ENCODE measurements around the gene ITGA8. TPM values are rescaled to one million over a fixed set of nuclear protein-coding genes. Genes with fewer than 3 reads are reported as not detected.

ITGA8 gene
- total RNA-seq, 2 experiments from 2014 or later, result not detected

- DNase-seq (no peak), ATAC-seq (ENCODE audit: low read depth) (no peak)
- no peaks in the 10 kb centered on the region for H3K9me3 Mint-ChIP-seq
- POLR2A ChIA-PET, result no interaction called here
- no peaks in the 10 kb centered on the region for H3K4me1 Mint-ChIP-seq
- peaks cover 1% of the 10 kb centered on the region for H3K27me3 Mint-ChIP-seq
- no peak overlapping the region for H3K4me3 Mint-ChIP-seq
- no peaks in the 10 kb centered on the region for H3K36me3 Mint-ChIP-seq
- H3K27ac Mint-ChIP-seq, result no peak overlapping the region
Measured at GRCh38 chr10:15695852-15696251, 23.9 kb downstream of the ITGA8 start.

DNA sequence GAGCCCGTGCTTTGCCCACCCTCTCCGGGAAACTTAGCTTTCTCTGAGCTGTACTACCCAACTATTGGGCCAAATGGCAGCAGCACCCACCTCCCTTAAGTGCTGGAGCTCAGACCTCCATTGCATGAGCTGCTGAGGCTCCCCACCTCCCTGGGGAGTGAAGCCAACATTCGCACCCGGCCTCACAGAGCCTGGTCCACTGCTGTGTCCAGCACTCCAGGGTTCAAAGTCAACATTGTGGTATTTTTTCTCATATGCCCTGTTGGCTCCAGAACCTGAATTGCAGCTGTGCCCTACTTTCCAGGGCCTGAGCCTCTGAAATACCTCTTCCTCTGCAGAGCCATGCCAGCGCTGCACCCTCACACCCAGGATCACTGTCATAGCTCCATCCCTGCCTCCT lies 29.7 kb downstream of the ITGA8 start:
- Mint-ChIP-seq H3K4me3 (no peak overlapping the region), H3K9me3 (no peaks in the 10 kb centered on the region), H3K27me3 (peaks cover 9% of the 10 kb centered on the region), H3K36me3 (no peaks in the 10 kb centered on the region), H3K27ac (no peak overlapping the region), H3K4me1 (no peaks in the 10 kb centered on the region)
- no peak for ATAC-seq (ENCODE audit: low read depth)
- no peak for DNase-seq
- POLR2A ChIA-PET, result no interaction called here

- Mint-ChIP-seq H3K9me3 (no peaks in the 10 kb centered on the region), H3K36me3 (no peaks in the 10 kb centered on the region), H3K4me1 (no peaks in the 10 kb centered on the region), H3K27ac (no peak overlapping the region), H3K4me3 (no peak overlapping the region), H3K27me3 (peaks cover 15% of the 10 kb centered on the region)
- no peak for DNase-seq
- POLR2A ChIA-PET, result no interaction called here
- ATAC-seq (ENCODE audit: low read depth), result no peak
Measured at GRCh38 chr10:15684768-15685167, 35.0 kb downstream of the ITGA8 start.

GRCh38 chr10:15681076-15681475 lies 38.6 kb downstream of the ITGA8 start:
- ATAC-seq (ENCODE audit: low read depth), result no peak
- DNase-seq, result no peak
- H3K4me1 Mint-ChIP-seq, result no peaks in the 10 kb centered on the region
- H3K27ac Mint-ChIP-seq, result no peak overlapping the region
- POLR2A ChIA-PET, result no interaction called here
- peaks cover 11% of the 10 kb centered on the region for H3K27me3 Mint-ChIP-seq
- H3K4me3 Mint-ChIP-seq, result no peak overlapping the region
- no peaks in the 10 kb centered on the region for H3K9me3 Mint-ChIP-seq
- H3K36me3 Mint-ChIP-seq, result no peaks in the 10 kb centered on the region

- H3K9me3 Mint-ChIP-seq, result no peaks in the 10 kb centered on the region
- H3K27me3 Mint-ChIP-seq, result peaks cover 4% of the 10 kb centered on the region
- H3K27ac Mint-ChIP-seq, result no peak overlapping the region
- POLR2A ChIA-PET, result no interaction called here
- DNase-seq, result no peak
- no peaks in the 10 kb centered on the region for H3K36me3 Mint-ChIP-seq
- H3K4me3 Mint-ChIP-seq, result no peak overlapping the region
- no peak for ATAC-seq (ENCODE audit: low read depth)
- H3K4me1 Mint-ChIP-seq, result no peaks in the 10 kb centered on the region
Measured at GRCh38 chr10:15678851-15679250, 40.9 kb downstream of the ITGA8 start.

GRCh38 chr10:15672469-15672868 lies 47.3 kb downstream of the ITGA8 start:
- POLR2A ChIA-PET, result no interaction called here
- H3K4me1 Mint-ChIP-seq, result no peaks in the 10 kb centered on the region
- H3K36me3 Mint-ChIP-seq, result no peaks in the 10 kb centered on the region
- H3K27ac Mint-ChIP-seq, result no peak overlapping the region
- no peak for ATAC-seq (ENCODE audit: low read depth)
- no peak for DNase-seq
- H3K4me3 Mint-ChIP-seq, result no peak overlapping the region
- H3K27me3 Mint-ChIP-seq, result no peaks in the 10 kb centered on the region
- no peaks in the 10 kb centered on the region for H3K9me3 Mint-ChIP-seq

GRCh38 chr10:15670880-15671279 lies 48.8 kb downstream of the ITGA8 start:
- H3K36me3 Mint-ChIP-seq, result no peaks in the 10 kb centered on the region
- POLR2A ChIA-PET, result no interaction called here
- DNase-seq, result no peak
- ATAC-seq (ENCODE audit: low read depth), result no peak
- H3K4me3 Mint-ChIP-seq, result no peak overlapping the region
- no peaks in the 10 kb centered on the region for H3K27me3 Mint-ChIP-seq
- H3K9me3 Mint-ChIP-seq, result no peaks in the 10 kb centered on the region
- H3K27ac Mint-ChIP-seq, result no peak overlapping the region
- H3K4me1 Mint-ChIP-seq, result no peaks in the 10 kb centered on the region

- Mint-ChIP-seq H3K27ac (no peak overlapping the region), H3K36me3 (no peaks in the 10 kb centered on the region), H3K27me3 (no peaks in the 10 kb centered on the region), H3K9me3 (no peaks in the 10 kb centered on the region), H3K4me3 (no peak overlapping the region), H3K4me1 (no peaks in the 10 kb centered on the region)
- no peak for ATAC-seq (ENCODE audit: low read depth)
- DNase-seq, result no peak
- POLR2A ChIA-PET, result no interaction called here
Measured at GRCh38 chr10:15661574-15661973, 58.1 kb downstream of the ITGA8 start.

GRCh38 chr10:15660990-15661389 lies 58.7 kb downstream of the ITGA8 start:
- ATAC-seq (ENCODE audit: low read depth) (no peak), DNase-seq (no peak)
- Mint-ChIP-seq H3K4me1 (no peaks in the 10 kb centered on the region), H3K36me3 (no peaks in the 10 kb centered on the region), H3K27me3 (no peaks in the 10 kb centered on the region), H3K4me3 (no peak overlapping the region), H3K9me3 (no peaks in the 10 kb centered on the region), H3K27ac (no peak overlapping the region)
- POLR2A ChIA-PET, result no interaction called here

DNA sequence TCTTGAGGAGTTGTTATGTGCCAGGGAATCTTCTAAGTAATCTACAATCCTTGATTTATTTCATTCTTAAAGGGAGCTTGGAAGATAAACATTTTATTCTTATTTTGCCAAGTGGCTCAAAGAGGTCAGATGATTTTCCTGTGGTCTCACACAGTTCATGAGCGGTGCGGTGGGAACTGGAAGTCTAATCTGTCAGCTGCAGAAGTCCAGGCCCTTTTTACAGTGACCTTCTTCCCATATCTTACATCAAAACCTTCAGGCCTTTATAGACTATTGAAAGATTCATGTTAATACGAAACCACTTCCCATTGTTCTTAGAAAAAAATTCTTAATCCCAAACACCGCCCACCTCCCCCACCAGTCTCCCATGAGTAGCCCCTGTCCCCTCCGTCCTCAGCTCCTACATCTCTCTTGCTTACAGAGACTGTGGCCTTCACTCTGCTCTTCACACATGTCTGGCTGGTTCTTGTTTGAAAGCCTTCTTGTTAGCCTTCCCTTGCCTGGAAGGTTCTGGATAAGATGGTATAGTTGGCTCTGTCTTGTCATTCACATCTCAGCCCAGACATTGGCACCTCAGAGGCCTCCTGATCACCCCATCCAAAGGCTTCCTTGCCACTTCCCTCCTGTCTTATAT lies 61.5 kb downstream of the ITGA8 start:
- POLR2A ChIA-PET, result no interaction called here
- DNase-seq (no peak), ATAC-seq (ENCODE audit: low read depth) (no peak)
- Mint-ChIP-seq H3K27ac (no peak overlapping the region), H3K9me3 (no peaks in the 10 kb centered on the region), H3K4me3 (no peak overlapping the region), H3K4me1 (no peaks in the 10 kb centered on the region), H3K27me3 (no peaks in the 10 kb centered on the region), H3K36me3 (no peaks in the 10 kb centered on the region)

DNA sequence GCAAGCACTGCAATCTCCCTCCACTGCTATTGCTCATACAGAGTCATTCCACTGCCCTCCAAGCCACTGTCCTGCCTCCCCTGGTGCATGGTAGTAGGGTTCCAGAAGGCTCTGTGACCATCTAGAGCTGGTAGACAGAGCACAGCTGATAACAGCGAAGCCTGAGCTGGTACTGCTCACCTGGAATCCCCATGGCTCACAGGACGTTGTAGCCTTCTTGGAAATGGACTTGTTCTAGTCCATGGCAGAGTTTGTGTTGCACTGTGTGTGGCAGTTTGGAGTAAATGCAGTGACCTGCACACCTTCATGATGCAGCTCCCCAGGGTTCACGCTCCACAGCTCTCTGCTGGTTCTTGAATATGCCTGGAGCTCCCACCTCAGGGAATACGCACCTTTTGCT lies 67.0 kb downstream of the ITGA8 start:
- Mint-ChIP-seq H3K27me3 (no peaks in the 10 kb centered on the region), H3K36me3 (no peaks in the 10 kb centered on the region), H3K4me1 (no peaks in the 10 kb centered on the region), H3K9me3 (no peaks in the 10 kb centered on the region), H3K4me3 (no peak overlapping the region), H3K27ac (no peak overlapping the region)
- POLR2A ChIA-PET, result no interaction called here
- no peak for DNase-seq
- ATAC-seq (ENCODE audit: low read depth), result no peak

- H3K27ac Mint-ChIP-seq, result no peak overlapping the region
- no peak overlapping the region for H3K4me3 Mint-ChIP-seq
- DNase-seq (no peak), ATAC-seq (ENCODE audit: low read depth) (no peak)
- no peaks in the 10 kb centered on the region for H3K4me1 Mint-ChIP-seq
- no peaks in the 10 kb centered on the region for H3K36me3 Mint-ChIP-seq
- no peaks in the 10 kb centered on the region for H3K9me3 Mint-ChIP-seq
- no peaks in the 10 kb centered on the region for H3K27me3 Mint-ChIP-seq
- POLR2A ChIA-PET, result no interaction called here
Measured at GRCh38 chr10:15652117-15652516, 67.6 kb downstream of the ITGA8 start.

- H3K36me3 Mint-ChIP-seq, result no peaks in the 10 kb centered on the region
- no peaks in the 10 kb centered on the region for H3K27me3 Mint-ChIP-seq
- ATAC-seq (ENCODE audit: low read depth) (no peak), DNase-seq (no peak)
- H3K4me3 Mint-ChIP-seq, result no peak overlapping the region
- no peak overlapping the region for H3K27ac Mint-ChIP-seq
- POLR2A ChIA-PET, result no interaction called here
- H3K9me3 Mint-ChIP-seq, result no peaks in the 10 kb centered on the region
- H3K4me1 Mint-ChIP-seq, result no peaks in the 10 kb centered on the region
Measured at GRCh38 chr10:15651175-15651574, 68.5 kb downstream of the ITGA8 start.

DNA sequence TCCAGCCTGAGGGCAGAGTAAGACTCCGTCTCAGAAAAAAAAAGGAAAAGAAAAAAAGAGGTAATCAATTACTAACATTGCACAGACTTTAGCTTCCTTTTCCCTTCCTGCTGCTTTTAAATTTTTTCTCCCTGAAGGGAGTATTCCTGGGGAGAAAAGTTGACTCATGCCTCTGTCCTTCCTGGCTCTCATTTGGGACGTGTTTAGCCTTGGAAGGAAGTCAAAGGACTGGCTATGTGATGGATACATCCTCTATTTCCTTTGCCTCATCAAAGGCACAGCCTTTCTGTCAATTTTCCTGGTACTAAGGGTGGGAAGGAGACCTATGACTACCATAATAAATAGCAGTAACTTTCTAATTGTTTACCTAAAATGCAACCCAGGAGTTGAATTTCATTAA lies 77.6 kb downstream of the ITGA8 start:
- H3K36me3 Mint-ChIP-seq, result no peaks in the 10 kb centered on the region
- H3K4me3 Mint-ChIP-seq, result no peak overlapping the region
- H3K27ac Mint-ChIP-seq, result no peak overlapping the region
- H3K27me3 Mint-ChIP-seq, result no peaks in the 10 kb centered on the region
- ATAC-seq (ENCODE audit: low read depth) (no peak), DNase-seq (no peak)
- no peaks in the 10 kb centered on the region for H3K4me1 Mint-ChIP-seq
- no peaks in the 10 kb centered on the region for H3K9me3 Mint-ChIP-seq
- POLR2A ChIA-PET, result no interaction called here

DNA sequence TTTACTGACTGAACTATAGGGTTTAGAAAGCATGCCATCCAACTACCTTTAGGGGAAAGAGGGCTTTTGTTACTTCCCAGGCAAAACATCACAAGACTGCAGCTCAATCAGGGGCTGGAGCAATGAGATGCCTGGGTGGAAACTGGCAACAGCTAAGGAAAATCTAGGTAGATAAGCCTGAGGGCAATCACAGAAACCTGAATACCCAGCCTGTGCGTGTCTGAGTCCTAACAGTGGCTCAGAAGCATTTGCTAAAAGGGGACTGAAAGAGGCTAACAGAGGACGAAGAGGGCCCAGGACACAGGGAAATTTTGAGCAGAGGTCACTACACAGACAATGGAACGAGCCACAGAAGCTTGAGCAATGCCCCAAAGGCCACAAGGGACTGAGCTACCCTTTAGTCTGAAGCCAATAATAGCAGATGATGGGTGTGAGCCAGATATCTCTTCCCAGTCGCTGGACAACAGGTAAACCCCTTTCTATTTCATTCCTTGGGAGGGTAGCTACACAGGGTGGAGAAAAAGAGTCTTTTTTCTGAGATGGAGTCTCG lies 79.1 kb downstream of the ITGA8 start:
- POLR2A ChIA-PET, result no interaction called here
- Mint-ChIP-seq H3K27me3 (no peaks in the 10 kb centered on the region), H3K27ac (no peak overlapping the region), H3K4me3 (no peak overlapping the region), H3K36me3 (no peaks in the 10 kb centered on the region), H3K9me3 (no peaks in the 10 kb centered on the region), H3K4me1 (no peaks in the 10 kb centered on the region)
- ATAC-seq (ENCODE audit: low read depth), result no peak
- no peak for DNase-seq

All from activated naive CD8-positive, alpha-beta T cell treated with anti-CD3 and anti-CD28 coated beads, Interleukin-2, amount 10 ng/mL, durations not matched to agents 7 days and 5 days (primary cell).